ENCODE data around the gene ADRA2C.

DNA sequence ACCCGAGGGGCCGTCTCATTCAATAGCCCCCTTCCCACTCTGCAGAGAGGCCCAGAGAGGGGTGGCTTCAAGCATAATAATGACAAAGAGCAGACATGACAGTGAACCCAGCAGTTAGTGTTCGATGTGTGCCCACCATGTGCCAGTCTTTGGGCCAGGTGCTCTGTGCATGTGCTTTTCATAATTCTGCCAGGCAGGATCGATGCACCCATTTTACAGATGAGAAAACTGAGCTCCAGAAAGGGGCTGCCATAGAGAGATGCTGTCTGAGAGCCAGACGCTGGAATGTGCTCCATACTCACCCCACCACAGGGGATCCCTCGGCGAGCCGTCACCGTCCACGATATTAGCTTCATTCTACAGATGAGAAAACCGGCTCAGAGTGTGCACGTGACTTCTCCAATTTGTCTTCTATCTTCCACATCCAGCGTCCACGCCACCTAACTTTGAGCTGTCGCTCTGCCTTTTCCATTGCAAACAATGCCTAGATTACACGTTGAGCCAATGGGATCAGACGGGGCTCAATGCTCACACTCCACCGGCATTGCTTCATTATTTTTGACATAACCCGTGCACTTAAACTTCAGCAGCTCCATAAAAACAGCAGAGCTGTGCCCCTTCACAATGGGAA lies 8.2 kb downstream of the ADRA2C start:
- TF ChIP-seq POLR2A (IDR thresholded peaks at IDR 0.05) (no peak), POLR2AphosphoS5 (IDR thresholded peaks at IDR 0.05; ENCODE audit: insufficient read depth in 1 of 2, low read depth in 1 of 2) (no peak)
- TF ChIP-seq, protein P1, sequence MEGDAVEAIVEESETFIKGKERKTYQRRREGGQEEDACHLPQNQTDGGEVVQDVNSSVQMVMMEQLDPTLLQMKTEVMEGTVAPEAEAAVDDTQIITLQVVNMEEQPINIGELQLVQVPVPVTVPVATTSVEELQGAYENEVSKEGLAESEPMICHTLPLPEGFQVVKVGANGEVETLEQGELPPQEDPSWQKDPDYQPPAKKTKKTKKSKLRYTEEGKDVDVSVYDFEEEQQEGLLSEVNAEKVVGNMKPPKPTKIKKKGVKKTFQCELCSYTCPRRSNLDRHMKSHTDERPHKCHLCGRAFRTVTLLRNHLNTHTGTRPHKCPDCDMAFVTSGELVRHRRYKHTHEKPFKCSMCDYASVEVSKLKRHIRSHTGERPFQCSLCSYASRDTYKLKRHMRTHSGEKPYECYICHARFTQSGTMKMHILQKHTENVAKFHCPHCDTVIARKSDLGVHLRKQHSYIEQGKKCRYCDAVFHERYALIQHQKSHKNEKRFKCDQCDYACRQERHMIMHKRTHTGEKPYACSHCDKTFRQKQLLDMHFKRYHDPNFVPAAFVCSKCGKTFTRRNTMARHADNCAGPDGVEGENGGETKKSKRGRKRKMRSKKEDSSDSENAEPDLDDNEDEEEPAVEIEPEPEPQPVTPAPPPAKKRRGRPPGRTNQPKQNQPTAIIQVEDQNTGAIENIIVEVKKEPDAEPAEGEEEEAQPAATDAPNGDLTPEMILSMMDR (IDR thresholded peaks at IDR 0.05): no peak
